ENCODE measurements around the gene TMC3.

The TMC3 gene

DNA sequence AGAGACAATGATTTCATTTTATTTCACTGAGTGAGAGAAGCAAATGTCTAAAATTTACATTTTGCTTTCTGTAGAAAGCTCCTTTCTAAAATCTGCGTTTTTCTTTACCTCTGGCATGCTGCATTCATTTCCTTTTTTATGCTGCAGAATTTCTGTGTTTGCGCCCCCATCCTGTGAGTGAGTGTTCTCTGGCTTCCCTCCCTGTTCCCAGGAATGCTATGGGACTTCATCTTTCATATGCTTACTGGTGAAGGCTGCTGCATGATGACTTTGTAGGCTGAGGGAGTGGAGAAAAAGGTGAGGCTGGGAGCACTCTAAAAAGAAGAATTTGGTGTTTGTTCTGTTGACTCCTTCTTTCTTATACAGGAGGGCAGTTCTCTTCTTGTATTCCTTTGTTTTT lies 7.7 kb upstream of the TMC3 start:
- DNase-seq (ENCODE audit: insufficient read length): no peak
- no peak for TF ChIP-seq POLR2A (IDR thresholded peaks at IDR 0.05; ENCODE audit: low read depth, low read length)
- no peak for TF ChIP-seq TAF1 (IDR thresholded peaks at IDR 0.05; ENCODE audit: borderline replicate concordance, low read depth, low read length)
- TF ChIP-seq POLR2AphosphoS5 (IDR thresholded peaks at IDR 0.05; ENCODE audit: low read depth, low read length): no peak
- FAIRE-seq: no peak

DNA sequence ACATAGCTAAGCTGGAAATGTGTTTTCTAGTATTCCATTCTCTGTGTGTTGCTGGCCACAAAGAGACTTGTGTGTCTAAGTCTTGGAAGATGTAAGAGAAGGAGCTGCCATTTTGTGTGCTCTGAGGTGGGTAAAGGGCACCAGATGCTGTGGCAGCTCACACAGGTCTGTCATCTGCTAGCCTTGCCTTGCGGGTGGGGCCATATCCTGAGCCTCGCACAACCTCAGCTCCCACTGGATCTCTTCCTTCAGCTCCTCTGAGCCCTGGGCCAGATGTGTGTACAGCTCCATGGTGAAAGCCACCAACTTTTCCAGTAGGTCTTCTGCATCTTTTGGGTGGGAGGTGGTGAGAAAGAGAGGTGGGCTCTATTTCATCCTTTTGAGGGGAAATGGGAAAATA lies 6.7 kb upstream of the TMC3 start:
- FAIRE-seq: no peak
- DNase-seq (ENCODE audit: insufficient read length): no peak

DNA sequence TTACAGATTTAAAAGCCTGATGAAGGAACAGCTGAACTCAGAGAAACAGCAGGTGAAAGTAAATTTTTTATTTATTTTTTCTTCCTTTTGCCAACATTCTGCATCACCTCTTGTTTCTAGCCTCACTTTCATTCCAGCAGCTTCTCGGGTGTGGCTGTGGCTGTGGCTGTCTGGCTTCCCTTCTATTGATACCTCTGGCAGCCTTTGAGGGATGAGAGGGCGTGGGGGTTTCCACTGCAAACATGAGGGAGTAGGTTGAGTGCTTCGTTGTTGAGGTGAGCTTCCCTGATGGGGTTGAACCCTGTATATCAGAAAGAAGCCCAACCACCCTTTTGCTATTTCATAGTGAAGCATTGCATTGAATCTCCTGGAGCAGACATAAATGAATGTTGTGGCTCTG lies 6.2 kb upstream of the TMC3 start:
- DNase-seq (ENCODE audit: insufficient read length) (no peak), FAIRE-seq (no peak)
- TF ChIP-seq POLR2A (IDR thresholded peaks at IDR 0.05; ENCODE audit: low read depth, low read length) (no peak), TAF1 (IDR thresholded peaks at IDR 0.05; ENCODE audit: borderline replicate concordance, low read depth, low read length) (no peak), POLR2AphosphoS5 (IDR thresholded peaks at IDR 0.05; ENCODE audit: low read depth, low read length) (no peak)

More for the DNA sequence above, 6.7 kb upstream of the TMC3 start:
- TF ChIP-seq TAF1 (IDR thresholded peaks at IDR 0.05; ENCODE audit: borderline replicate concordance, low read depth, low read length) (no peak), POLR2A (IDR thresholded peaks at IDR 0.05; ENCODE audit: low read depth, low read length) (no peak), POLR2AphosphoS5 (IDR thresholded peaks at IDR 0.05; ENCODE audit: low read depth, low read length) (no peak)

DNA sequence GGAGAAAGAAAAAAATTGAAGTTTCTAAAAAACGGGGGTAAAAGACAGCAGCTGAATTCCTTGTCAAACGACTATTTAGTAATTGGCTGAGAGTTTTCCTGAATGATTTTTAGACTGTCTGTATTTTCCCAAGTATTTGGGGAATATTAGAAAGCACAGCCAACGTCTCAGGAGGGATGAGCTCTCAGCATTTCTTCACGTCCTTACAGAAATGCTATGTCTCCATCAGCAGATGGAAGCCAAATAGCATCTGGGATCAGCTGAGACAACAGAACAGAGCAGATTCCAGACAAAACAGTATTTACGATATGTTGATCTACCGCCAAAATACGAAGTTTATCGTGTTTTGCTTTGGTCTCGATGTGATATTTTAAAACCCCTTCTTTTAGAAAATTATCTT lies 5.3 kb upstream of the TMC3 start:
- DNase-seq (ENCODE audit: insufficient read length): no peak
- no peak for FAIRE-seq
- TF ChIP-seq TAF1 (IDR thresholded peaks at IDR 0.05; ENCODE audit: borderline replicate concordance, low read depth, low read length) (no peak), POLR2A (IDR thresholded peaks at IDR 0.05; ENCODE audit: low read depth, low read length) (no peak), POLR2AphosphoS5 (IDR thresholded peaks at IDR 0.05; ENCODE audit: low read depth, low read length) (no peak)

DNA sequence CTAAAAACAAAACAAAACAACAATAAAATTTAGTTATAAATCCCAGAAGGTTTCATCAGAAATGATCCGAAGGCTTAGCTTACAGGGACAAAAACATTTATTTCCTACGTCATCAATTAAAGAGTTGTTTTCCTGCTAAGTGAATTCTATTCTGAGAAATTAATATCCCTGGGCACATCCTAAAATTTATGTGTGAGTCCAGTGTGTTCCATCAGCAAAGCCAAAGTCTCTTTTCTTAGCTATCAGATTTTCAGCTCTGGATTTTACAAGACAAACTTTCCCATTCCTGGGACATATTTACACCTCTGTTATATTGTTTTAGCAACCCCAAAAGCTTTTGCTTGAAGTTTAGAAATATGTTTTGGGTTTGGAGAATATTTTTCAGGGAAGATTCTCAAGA lies 4.4 kb upstream of the TMC3 start:
- FAIRE-seq (no peak), DNase-seq (ENCODE audit: insufficient read length) (no peak)
- TF ChIP-seq POLR2A (IDR thresholded peaks at IDR 0.05; ENCODE audit: low read depth, low read length) (no peak), POLR2AphosphoS5 (IDR thresholded peaks at IDR 0.05; ENCODE audit: low read depth, low read length) (no peak), TAF1 (IDR thresholded peaks at IDR 0.05; ENCODE audit: borderline replicate concordance, low read depth, low read length) (no peak)

DNA sequence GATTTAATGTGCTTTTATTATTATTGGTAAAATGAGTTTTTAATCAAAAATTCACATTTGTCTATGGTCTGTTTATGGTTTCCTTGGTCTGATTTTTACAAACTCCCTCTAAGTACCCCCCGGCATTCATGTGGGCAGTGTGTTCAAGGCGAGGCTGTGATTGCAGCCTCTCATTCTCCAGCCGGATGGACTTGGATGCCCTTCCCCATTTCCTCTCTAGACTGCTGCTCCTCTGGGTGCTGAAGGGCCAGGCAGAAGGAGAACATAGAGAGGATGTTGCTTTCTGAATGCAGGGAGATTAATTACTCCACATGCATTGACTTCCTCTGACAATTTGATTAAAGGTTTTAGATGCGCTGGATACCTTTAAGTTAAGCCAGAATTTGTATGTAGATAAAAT lies 3.9 kb upstream of the TMC3 start:
- DNase-seq (ENCODE audit: insufficient read length) (no peak), FAIRE-seq (no peak)
- TF ChIP-seq TAF1 (IDR thresholded peaks at IDR 0.05; ENCODE audit: borderline replicate concordance, low read depth, low read length) (no peak), POLR2AphosphoS5 (IDR thresholded peaks at IDR 0.05; ENCODE audit: low read depth, low read length) (no peak), POLR2A (IDR thresholded peaks at IDR 0.05; ENCODE audit: low read depth, low read length) (no peak)

DNA sequence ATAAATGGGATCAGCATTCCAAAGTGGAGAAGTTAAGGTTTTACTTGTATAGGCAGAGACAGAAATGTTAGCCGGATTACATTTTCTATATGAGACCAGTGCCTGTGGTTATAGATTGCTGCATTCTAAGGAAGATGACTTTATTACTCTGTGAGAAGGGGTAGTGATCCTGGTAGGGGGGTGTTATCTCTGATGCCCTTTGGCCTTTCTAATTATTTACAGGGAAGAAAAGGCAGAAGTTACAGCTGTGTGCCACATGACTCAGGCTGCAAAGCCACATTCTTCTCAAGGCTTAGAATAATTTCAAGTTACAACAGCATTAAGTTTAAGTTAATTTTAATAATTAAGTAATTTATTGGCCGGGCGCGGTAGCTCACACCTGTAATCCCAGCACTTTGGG lies 2.2 kb upstream of the TMC3 start:
- DNase-seq (ENCODE audit: insufficient read length): no peak
- TF ChIP-seq POLR2A (IDR thresholded peaks at IDR 0.05; ENCODE audit: low read depth, low read length) (no peak), POLR2AphosphoS5 (IDR thresholded peaks at IDR 0.05; ENCODE audit: low read depth, low read length) (no peak), TAF1 (IDR thresholded peaks at IDR 0.05; ENCODE audit: borderline replicate concordance, low read depth, low read length) (no peak)
- no peak for FAIRE-seq

DNA sequence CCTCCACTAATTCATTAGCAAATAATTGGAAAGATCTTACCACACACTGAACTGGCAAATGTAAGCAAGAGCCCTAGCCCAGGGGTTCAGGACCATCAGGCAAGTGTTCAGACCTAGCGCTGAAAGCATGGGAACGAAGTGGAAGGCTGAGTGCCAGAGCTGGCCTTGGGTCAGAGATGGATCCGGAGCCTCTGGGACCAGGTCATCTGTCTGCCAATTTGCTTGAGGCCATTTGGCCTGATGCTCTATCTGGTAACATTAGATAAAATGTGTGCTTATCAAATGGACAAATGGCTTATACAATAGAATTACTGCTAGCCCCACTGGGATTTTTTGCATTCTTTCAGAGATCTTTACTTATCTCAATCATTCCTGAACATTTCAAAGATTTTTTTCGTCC lies 1.4 kb upstream of the TMC3 start:
- FAIRE-seq (no peak), DNase-seq (ENCODE audit: insufficient read length) (no peak)
- TF ChIP-seq POLR2A (IDR thresholded peaks at IDR 0.05; ENCODE audit: low read depth, low read length): no peak
- no peak for TF ChIP-seq TAF1 (IDR thresholded peaks at IDR 0.05; ENCODE audit: borderline replicate concordance, low read depth, low read length)
- TF ChIP-seq POLR2AphosphoS5 (IDR thresholded peaks at IDR 0.05; ENCODE audit: low read depth, low read length): no peak

DNA sequence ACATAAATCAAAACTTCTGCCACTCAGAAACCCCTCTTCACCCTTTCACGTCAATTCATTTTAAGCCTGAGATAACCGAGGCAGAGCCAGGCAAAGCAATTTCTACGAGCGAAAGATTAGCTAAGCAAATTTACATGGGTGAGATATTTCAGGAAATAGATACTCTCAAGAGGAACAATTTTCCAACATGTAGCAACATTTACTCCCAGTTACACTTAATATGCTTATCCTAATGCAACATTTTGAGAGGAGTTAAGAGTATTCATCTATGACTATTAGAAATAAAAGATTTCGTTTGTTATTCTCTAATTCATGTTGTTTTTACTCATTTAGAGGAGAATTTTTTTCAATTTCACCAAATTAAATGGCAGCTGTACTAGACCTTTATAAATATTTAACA lies 837 bp downstream of the TMC3 start:
- FAIRE-seq (no peak), DNase-seq (ENCODE audit: insufficient read length) (no peak)
- TF ChIP-seq POLR2AphosphoS5 (IDR thresholded peaks at IDR 0.05; ENCODE audit: low read depth, low read length): no peak

DNA sequence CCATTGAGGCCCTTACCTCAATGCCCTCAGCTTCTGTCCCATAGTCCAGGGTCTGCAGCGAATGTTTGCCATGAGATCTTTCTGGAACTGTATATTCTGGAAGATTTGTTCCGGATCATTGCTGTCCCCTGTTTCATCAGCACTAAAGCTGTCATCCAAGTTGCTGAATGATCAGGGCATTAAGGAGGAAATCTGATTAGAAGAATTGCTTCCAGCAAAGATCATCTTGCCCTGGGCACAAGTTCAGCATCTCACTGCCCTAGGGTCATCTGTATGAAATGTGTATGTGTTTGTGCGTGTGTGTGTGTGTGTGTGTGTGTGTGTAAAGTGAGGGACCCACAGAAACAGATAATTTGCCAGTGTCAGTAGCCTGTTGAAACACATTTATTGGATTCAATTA lies 1.4 kb downstream of the TMC3 start:
- FAIRE-seq (no peak), DNase-seq (ENCODE audit: insufficient read length) (no peak)
- TF ChIP-seq POLR2AphosphoS5 (IDR thresholded peaks at IDR 0.05; ENCODE audit: low read depth, low read length) (no peak), TAF1 (IDR thresholded peaks at IDR 0.05; ENCODE audit: borderline replicate concordance, low read depth, low read length) (no peak), POLR2A (IDR thresholded peaks at IDR 0.05; ENCODE audit: low read depth, low read length) (no peak)

DNA sequence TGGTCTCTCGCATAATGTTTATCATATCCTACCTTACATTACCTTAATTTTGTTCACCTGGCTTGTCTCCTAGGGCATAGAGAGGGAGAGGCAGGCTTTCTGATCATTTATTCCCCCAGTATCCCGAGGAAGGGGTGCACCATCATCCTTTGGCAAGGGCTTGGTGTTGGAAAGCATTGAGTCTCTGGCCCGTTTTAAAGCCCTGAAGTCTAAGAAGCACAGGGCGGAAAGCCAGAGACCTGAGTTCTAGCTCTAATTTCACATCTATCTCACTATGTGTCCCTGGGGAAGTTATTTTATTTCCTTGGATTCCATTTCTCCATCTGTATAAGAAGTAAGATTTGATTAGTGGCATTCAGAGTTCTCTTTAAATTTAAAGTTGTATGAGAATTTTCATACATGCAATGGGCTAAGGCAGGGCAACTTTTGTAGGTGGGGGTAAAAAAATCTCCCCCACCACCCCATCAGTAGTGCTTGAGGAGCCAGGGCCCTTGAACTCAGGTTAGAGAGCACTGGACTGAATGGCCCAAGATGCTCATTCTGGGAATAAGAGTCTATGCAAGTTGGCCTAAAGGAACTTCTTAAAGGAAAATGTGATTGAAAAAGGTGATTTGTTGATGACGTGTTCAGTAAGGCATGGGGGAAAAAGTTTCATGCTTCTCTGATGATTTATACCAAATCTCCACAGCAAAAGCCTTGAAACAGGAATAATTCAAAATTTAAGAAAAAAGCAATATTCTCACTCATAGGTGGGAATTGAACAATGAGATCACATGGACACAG lies 10.1 kb downstream of the TMC3 start:
- FAIRE-seq: no peak
- TF ChIP-seq POLR2AphosphoS5 (IDR thresholded peaks at IDR 0.05; ENCODE audit: low read depth, low read length): no peak
- TF ChIP-seq TAF1 (IDR thresholded peaks at IDR 0.05; ENCODE audit: borderline replicate concordance, low read depth, low read length): no peak
- no peak for TF ChIP-seq POLR2A (IDR thresholded peaks at IDR 0.05; ENCODE audit: low read depth, low read length)
- DNase-seq (ENCODE audit: insufficient read length): no peak

DNA sequence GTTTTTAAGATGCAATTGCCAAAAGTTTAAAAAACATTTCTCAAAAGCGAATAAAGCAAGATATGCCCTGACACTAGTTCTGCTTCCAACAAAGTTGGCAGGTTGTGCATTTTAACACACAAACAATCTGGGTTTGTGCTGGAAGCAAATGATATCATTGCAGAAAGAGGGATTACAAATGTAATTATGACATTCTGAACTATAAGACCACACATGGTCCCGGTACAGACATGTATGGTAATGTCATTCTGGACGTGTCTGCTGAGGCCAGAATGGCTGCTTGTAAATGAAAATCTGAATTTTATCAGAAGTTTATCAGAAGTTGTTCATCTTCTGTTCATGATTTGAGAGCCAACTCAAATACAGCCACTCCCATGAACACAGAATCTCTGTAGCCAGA lies 10.7 kb downstream of the TMC3 start:
- DNase-seq (ENCODE audit: insufficient read length) (no peak), FAIRE-seq (no peak)
- TF ChIP-seq POLR2A (IDR thresholded peaks at IDR 0.05; ENCODE audit: low read depth, low read length) (no peak), POLR2AphosphoS5 (IDR thresholded peaks at IDR 0.05; ENCODE audit: low read depth, low read length) (no peak), TAF1 (IDR thresholded peaks at IDR 0.05; ENCODE audit: borderline replicate concordance, low read depth, low read length) (no peak)

Data from GM12892 (cell line).